Kidney tubule cell (primary cell): ENCODE measurements around the gene DIPK2B.

Source experiments
- DNase-seq: peaks from one replicate; pipeline ENCODE4 v3.0.0-alpha.2; 2018; ENCODE audit warnings: low spot score

The DIPK2B gene

GRCh38 chrX:45200741-45201234 is at the start of gene DIPK2B:
TSS of gene DIPK2B (minus strand) at chrX:45200876. CDS start at chrX:45200826, 50 bp downstream.
- DNase-seq, result no peak

- no peak for DNase-seq
Observed at GRCh38 chrX:45240301-45240700, 39.6 kb upstream of the DIPK2B start.

- DNase-seq, result no peak
Observed at GRCh38 chrX:45238489-45238888, 37.8 kb upstream of the DIPK2B start.

- no peak for DNase-seq
Observed at GRCh38 chrX:45233531-45233930, 32.9 kb upstream of the DIPK2B start.

GRCh38 chrX:45232139-45232538 is 31.5 kb upstream of the DIPK2B start:
- no peak for DNase-seq

- no peak for DNase-seq
Observed at GRCh38 chrX:45230410-45230809, 29.7 kb upstream of the DIPK2B start.

- DNase-seq, result no peak
Observed at GRCh38 chrX:45229348-45229747, 28.7 kb upstream of the DIPK2B start.

GRCh38 chrX:45228126-45228525 is 27.4 kb upstream of the DIPK2B start:
- DNase-seq, result no peak

- DNase-seq, result no peak
Observed at GRCh38 chrX:45208121-45208856, 7.6 kb upstream of the DIPK2B start.

- no peak for DNase-seq
Observed at GRCh38 chrX:45202171-45202570, 1.5 kb upstream of the DIPK2B start.

GRCh38 chrX:45198706-45199105 is 2.0 kb downstream of the DIPK2B start:
- no peak for DNase-seq

- no peak for DNase-seq
Observed at GRCh38 chrX:45198301-45198700, 2.4 kb downstream of the DIPK2B start.

GRCh38 chrX:45196701-45197100 is 4.0 kb downstream of the DIPK2B start:
- no peak for DNase-seq

- DNase-seq, result no peak
Observed at GRCh38 chrX:45191820-45192409, 8.8 kb downstream of the DIPK2B start.

- no peak for DNase-seq
Observed at GRCh38 chrX:45191383-45191782, 9.3 kb downstream of the DIPK2B start.

GRCh38 chrX:45187731-45188130 is 12.9 kb downstream of the DIPK2B start:
- DNase-seq, result no peak

- DNase-seq, result no peak
Observed at GRCh38 chrX:45186643-45187026, 14.0 kb downstream of the DIPK2B start.

- DNase-seq, result no peak
Observed at GRCh38 chrX:45184211-45184610, 16.5 kb downstream of the DIPK2B start.

- peak; percentile 84 for DNase-seq
Observed at GRCh38 chrX:45172890-45173289, 27.8 kb downstream of the DIPK2B start.

- peak; percentile 48 for DNase-seq
Observed at GRCh38 chrX:45166781-45167180, 33.9 kb downstream of the DIPK2B start.

- no peak for DNase-seq
Observed at GRCh38 chrX:45165726-45166125, 35.0 kb downstream of the DIPK2B start.

- no peak for DNase-seq
Observed at GRCh38 chrX:45164995-45165394, 35.7 kb downstream of the DIPK2B start.

GRCh38 chrX:45164021-45164621 is 36.6 kb downstream of the DIPK2B start:
- no peak for DNase-seq
